GM23338 (cell line): Measurements from ENCODE around the gene CFTR. TPM values are rescaled to one million over a fixed set of nuclear protein-coding genes. Genes with fewer than 3 reads are reported as not detected.
"Not testable (repeated sequence)": the region's sequence is repeated elsewhere in the genome, so short reads cannot be mapped to it uniquely, and the experiment has no call there.

ENCODE experiments used
- ATAC-seq: fragments of 200-7000 bp; cut with Tn5 transposase; 3 replicates; pipeline ENCODE4 v1.9.1; 2020
- DNase-seq: peaks from one replicate; pipeline ENCODE4 v3.0.0-alpha.2; 2015; ENCODE audit warnings: low spot score
- H2AFZ ChIP-seq: fragments of 200-600 bp; sonication (generic); 2 replicates; pipeline ENCODE4 v1.8.0; 2016; ENCODE audit warnings: antibody characterized with exemption, mild to moderate bottlenecking, moderate library complexity
- H3F3A ChIP-seq: fragments of 200-600 bp; sonication (generic); replicated peaks from 2 replicates; pipeline ENCODE4 v1.8.0; 2017; ENCODE audit warnings: antibody characterized with exemption, mixed run types, low read depth
- H3K27ac ChIP-seq: fragments of 200-600 bp; sonication (generic); 2 replicates; pipeline ENCODE4 v1.6.1; 2016; ENCODE audit warnings: low read depth
- H3K27me3 ChIP-seq: fragments of 200-600 bp; sonication (generic); 2 replicates; pipeline ENCODE4 v1.8.0; 2016; ENCODE audit warnings: mild to moderate bottlenecking, mixed run types, moderate library complexity; ENCODE audit not compliant: insufficient read depth
- H3K36me3 ChIP-seq: fragments of 200-600 bp; sonication (generic); 2 replicates; pipeline ENCODE4 v1.8.0; 2016; ENCODE audit warnings: mild to moderate bottlenecking; ENCODE audit not compliant: insufficient read depth
- H3K4me1 ChIP-seq: fragments of 200-600 bp; sonication (generic); 2 replicates; pipeline ENCODE4 v1.8.0; 2016; ENCODE audit warnings: mild to moderate bottlenecking, moderate library complexity; ENCODE audit not compliant: insufficient read depth
- H3K4me2 ChIP-seq: fragments of 200-600 bp; sonication (generic); 2 replicates; pipeline ENCODE4 v1.7.1; 2017; ENCODE audit warnings: mixed run types
- H3K4me3 ChIP-seq: fragments of 200-600 bp; sonication (generic); 2 replicates; pipeline ENCODE4 v1.6.1; 2016; ENCODE audit warnings: mixed run types
- H3K79me2 ChIP-seq: fragments of 200-600 bp; sonication (generic); replicated peaks from 2 replicates; pipeline ENCODE4 v1.8.0; 2017; ENCODE audit warnings: mild to moderate bottlenecking; ENCODE audit not compliant: insufficient read depth
- H3K9me2 ChIP-seq: fragments of 200-600 bp; sonication (generic); 2 replicates; pipeline ENCODE4 v1.8.0; 2017; ENCODE audit not compliant: insufficient read depth
- H4K20me1 ChIP-seq: fragments of 200-600 bp; sonication (generic); replicated peaks from 2 replicates; pipeline ENCODE4 v1.8.0; 2017; ENCODE audit warnings: mild to moderate bottlenecking; ENCODE audit not compliant: insufficient read depth
- H3K27ac Mint-ChIP-seq: 2 replicates; pipeline ENCODE4 v1.8.0; 2020; ENCODE audit warnings: inconsistent platforms, mild to moderate bottlenecking, moderate library complexity, mixed read lengths
- H3K27me3 Mint-ChIP-seq: 3 replicates; pipeline ENCODE4 v1.8.0; 2022; ENCODE audit warnings: low read depth, mild to moderate bottlenecking, moderate library complexity, mixed read lengths, inconsistent platforms; ENCODE audit not compliant: insufficient read depth, poor library complexity
- H3K36me3 Mint-ChIP-seq: 3 replicates; pipeline ENCODE4 v1.8.0; 2021; ENCODE audit warnings: low read depth, mild to moderate bottlenecking, inconsistent platforms, moderate library complexity, mixed read lengths
- H3K4me1 Mint-ChIP-seq: 3 replicates; pipeline ENCODE4 v1.8.0; 2020; ENCODE audit warnings: mild to moderate bottlenecking, inconsistent platforms, mixed read lengths
- H3K4me3 Mint-ChIP-seq: 3 replicates; pipeline ENCODE4 v1.8.0; 2021; ENCODE audit warnings: moderate library complexity, mild to moderate bottlenecking, inconsistent platforms, mixed read lengths
- H3K9me3 Mint-ChIP-seq: 3 replicates; pipeline ENCODE4 v1.8.0; 2020; ENCODE audit warnings: moderate library complexity, mild to moderate bottlenecking, inconsistent platforms, mixed read lengths
- CREB1 ChIP-seq: fragments of 250-450 bp; sonication (Bioruptor Pico); IDR thresholded peaks from 2 replicates; pipeline ENCODE4 v1.5.0; 2020; ENCODE audit warnings: low read depth, mild to moderate bottlenecking, moderate library complexity
- CTCF ChIP-seq, 2 experiments: fragments of 200-600 bp in 1 of 2; sonication (generic) in 1 of 2; conservative IDR thresholded peaks; 2 replicates each; pipeline versions ENCODE4 v1.5.1 to v1.6.1; 2016 to 2017; ENCODE audit warnings: antibody characterized with exemption in 2 of 2, low read depth in 2 of 2, mild to moderate bottlenecking in 2 of 2, moderate library complexity in 1 of 2
- ETS1 ChIP-seq: IDR thresholded peaks from 2 replicates; pipeline ENCODE4 v1.6.1; 2016; ENCODE audit warnings: antibody characterized with exemption
- EZH2 ChIP-seq: fragments of 200-600 bp; sonication (generic); IDR thresholded peaks from one replicate; pipeline ENCODE4 v1.8.0; 2017; ENCODE audit warnings: antibody characterized with exemption, mild to moderate bottlenecking, low read depth; ENCODE audit not compliant: unreplicated experiment
- EZH2phosphoT487 ChIP-seq: fragments of 200-600 bp; sonication (generic); IDR thresholded peaks from one replicate; pipeline ENCODE4 v1.8.1; 2018; ENCODE audit warnings: antibody characterized with exemption; ENCODE audit not compliant: unreplicated experiment
- JUNB ChIP-seq: IDR thresholded peaks from one replicate; pipeline ENCODE4 v1.6.1; 2016; ENCODE audit warnings: antibody characterized with exemption; ENCODE audit not compliant: unreplicated experiment
- NANOG ChIP-seq: IDR thresholded peaks from 2 replicates; pipeline ENCODE4 v1.6.1; 2016; ENCODE audit warnings: antibody characterized with exemption, borderline replicate concordance
- REST ChIP-seq: IDR thresholded peaks from one replicate; pipeline ENCODE4 v1.6.1; 2018; ENCODE audit warnings: antibody characterized with exemption; ENCODE audit not compliant: unreplicated experiment
- STAT1 ChIP-seq: IDR thresholded peaks from one replicate; pipeline ENCODE4 v1.6.1; 2016; ENCODE audit warnings: antibody characterized with exemption; ENCODE audit not compliant: unreplicated experiment
- ZNF462 ChIP-seq: fragments of 250-450 bp; sonication (Bioruptor Pico); IDR thresholded peaks from 2 replicates; pipeline ENCODE4 v1.5.0; 2020; ENCODE audit warnings: mild to moderate bottlenecking, moderate library complexity
- polyA plus RNA-seq: library from polyadenylated mRNA; unstranded; fragments of >200 nt; fragmentation: Nextera tagmentation; extraction: Ambion mirVana; gene quantifications from 2 replicates; pipeline ENCODE4 v1.2.1, GENCODE V29; 2016
- total RNA-seq: library from RNA; depleted of rRNA; stranded (reverse); fragments of >200 nt; shearing (Covaris generic); gene quantifications from 2 replicates; pipeline ENCODE4 v1.2.3, GENCODE V29; 2014

CFTR gene
- total and polyA plus RNA-seq, 2 experiments from 2014 or later, result 0.45 to 1.2 TPM

GRCh38 chr7:117708173-117708572, 228.3 kb downstream of the CFTR start:
- DNase-seq, ATAC-seq, H2AFZ ChIP-seq, H3K9me2 ChIP-seq, H3K79me2 ChIP-seq, H3K4me2 ChIP-seq, H3K4me3 Mint-ChIP-seq, H3F3A ChIP-seq, H3K27ac ChIP-seq, H3K27ac Mint-ChIP-seq, H3K4me1 Mint-ChIP-seq, H3K36me3 ChIP-seq, H3K9me3 Mint-ChIP-seq, H3K4me1 ChIP-seq, H3K27me3 ChIP-seq, H3K27me3 Mint-ChIP-seq, H4K20me1 ChIP-seq, H3K4me3 ChIP-seq: not testable (repeated sequence)
- peaks cover 11% of the 10 kb centered on the region; the same call in 2 of the 3 replicates for H3K36me3 Mint-ChIP-seq

GRCh38 chr7:117711556-117711955, 231.7 kb downstream of the CFTR start:
- no peak for DNase-seq
- no peak overlapping the region for H3K4me3 Mint-ChIP-seq
- no peak overlapping the region for H3K4me2 ChIP-seq
- TF ChIP-seq STAT1 (no peak), JUNB (no peak), EZH2 (no peak), REST (no peak), ZNF462 (no peak), NANOG (no peak), EZH2phosphoT487 (no peak), ETS1 (no peak), CTCF (conservative IDR thresholded peaks at IDR 0.05; ENCODE audit: low read depth in 2 of 2) (no peak), CREB1 (CRISPR knock-in tag) (no peak)

More at GRCh38 chr7:117711556-117711955, 231.7 kb downstream of the CFTR start:
- H3K4me3 ChIP-seq, result no peak overlapping the region
- H3K79me2 ChIP-seq, result no peaks in the 10 kb centered on the region
- no peak for ATAC-seq
- Mint-ChIP-seq H3K36me3 (peaks cover 26% of the 10 kb centered on the region), H3K27me3 (no peaks in the 10 kb centered on the region), H3K9me3 (no peaks in the 10 kb centered on the region), H3K27ac (no peak overlapping the region), H3K4me1 (peaks cover 4% of the 10 kb centered on the region; the same call in 1 of the 3 replicates)
- no peaks in the 10 kb centered on the region for H3K4me1 ChIP-seq
- H4K20me1 ChIP-seq, result no peaks in the 10 kb centered on the region
- no peak overlapping the region for H2AFZ ChIP-seq
- H3F3A ChIP-seq, result no peaks in the 10 kb centered on the region
- H3K27ac ChIP-seq, result no peak overlapping the region
- H3K36me3 ChIP-seq, result no peaks in the 10 kb centered on the region
- no peaks in the 10 kb centered on the region for H3K9me2 ChIP-seq
- H3K27me3 ChIP-seq, result no peaks in the 10 kb centered on the region
